ENCODE results near the gene MRPS27. TPM values are rescaled to one million over a fixed set of nuclear protein-coding genes. Genes with fewer than 3 reads are reported as not detected.
"Not testable (repeated sequence)": the region's sequence is repeated elsewhere in the genome, so short reads cannot be mapped to it uniquely, and the experiment has no call there.

Gene MRPS27
- total RNA-seq, 1 donor from 2014 or later: 57.5 TPM

- intact Hi-C loops (cut with micrococcal nuclease): no loop called here
These were observed 6.2 kb upstream of the MRPS27 start for GRCh38 chr5:72326306-72326649.

GRCh38 chr5:72325566-72326305 lies 5.7 kb upstream of the MRPS27 start:
- intact Hi-C loops (cut with micrococcal nuclease): no loop called here

- intact Hi-C loops (cut with micrococcal nuclease): loop anchor here (5.0 kb wide), 1 partner anchor 1173 kb away; the partner anchor contains the start of gene BTF3
These were observed 4.3 kb upstream of the MRPS27 start for GRCh38 chr5:72324189-72324825.

- intact Hi-C loops (cut with micrococcal nuclease): not testable (repeated sequence)
These were observed 535 bp downstream of the MRPS27 start for GRCh38 chr5:72319435-72319975.

GRCh38 chr5:72314571-72315172 lies 5.4 kb downstream of the MRPS27 start:
- intact Hi-C loops (cut with micrococcal nuclease): no loop called here

- intact Hi-C loops (cut with micrococcal nuclease): no loop called here
These were observed 6.9 kb downstream of the MRPS27 start for GRCh38 chr5:72313141-72313540.

GRCh38 chr5:72308853-72309191 lies 11.2 kb downstream of the MRPS27 start:
- intact Hi-C loops (cut with micrococcal nuclease): loop anchor here (1.0 to 5.0 kb wide), 13 partner anchors 11 to 1258 kb away; partner anchors contain the start of genes ANKRA2, BTF3, MCCC2 and MRPS27

- intact Hi-C loops (cut with micrococcal nuclease): loop anchor here (1.0 to 5.0 kb wide), 13 partner anchors 12 to 1259 kb away; partner anchors contain the start of genes ANKRA2, BTF3, MCCC2 and MRPS27
These were observed 11.8 kb downstream of the MRPS27 start for GRCh38 chr5:72307968-72308852.

- intact Hi-C loops (cut with micrococcal nuclease): loop anchor here (5.0 kb wide), 4 partner anchors 705 to 1260 kb away; partner anchors contain the start of genes ANKRA2, BTF3 and UTP15
These were observed 12.5 kb downstream of the MRPS27 start for GRCh38 chr5:72307573-72307967.

- intact Hi-C loops (cut with micrococcal nuclease): loop anchor here (5.0 kb wide), 4 partner anchors 703 to 1262 kb away; partner anchors contain the start of genes ANKRA2, BTF3 and UTP15
These were observed 14.6 kb downstream of the MRPS27 start for GRCh38 chr5:72305194-72306142.

- intact Hi-C loops (cut with micrococcal nuclease): no loop called here
These were observed 17.9 kb downstream of the MRPS27 start for GRCh38 chr5:72302171-72302570.

GRCh38 chr5:72301557-72301956 lies 18.5 kb downstream of the MRPS27 start:
- intact Hi-C loops (cut with micrococcal nuclease): no loop called here

- intact Hi-C loops (cut with micrococcal nuclease): no loop called here
These were observed 19.3 kb downstream of the MRPS27 start for GRCh38 chr5:72300590-72301339.

- intact Hi-C loops (cut with micrococcal nuclease): no loop called here
These were observed 21.3 kb downstream of the MRPS27 start for GRCh38 chr5:72298711-72299110.

- intact Hi-C loops (cut with micrococcal nuclease): not testable (repeated sequence)
These were observed 21.9 kb downstream of the MRPS27 start for GRCh38 chr5:72298136-72298535.

GRCh38 chr5:72296256-72296655 lies 23.8 kb downstream of the MRPS27 start:
- intact Hi-C loops (cut with micrococcal nuclease): no loop called here

- intact Hi-C loops (cut with micrococcal nuclease): no loop called here
These were observed 24.5 kb downstream of the MRPS27 start for GRCh38 chr5:72295539-72295938.

- intact Hi-C loops (cut with micrococcal nuclease): no loop called here
These were observed 25.6 kb downstream of the MRPS27 start for GRCh38 chr5:72294473-72294872.

GRCh38 chr5:72293495-72294055 lies 26.5 kb downstream of the MRPS27 start:
- intact Hi-C loops (cut with micrococcal nuclease): no loop called here

All from T-helper 1 cell treated with Interleukin-12 subunit alpha and Interleukin-12 subunit beta and Interleukin-4 antibody, amounts not matched to agents 30 ng/mL and 1 ng/mL, for 36 hours (primary cell).